ENCODE data around the gene WDR59.
A peak's percentile ranks its signal among the peaks of the same experiment; 100 is the strongest.

Gene WDR59

GRCh38 chr16:74836111-74836671 is 148.7 kb downstream of the WDR59 start:
- Histone ChIP-seq H3K23ac (ENCODE audit: low read length) (no peak overlapping the region), H3K4me2 (ENCODE audit: low read length) (no peak overlapping the region), H3K14ac (ENCODE audit: low read length) (no peak overlapping the region), H3K9ac (ENCODE audit: low read length) (no peak overlapping the region), H3K4ac (ENCODE audit: low read depth, low read length) (no peak overlapping the region), H3K27ac (ENCODE audit: low read depth, low read length) (no peak overlapping the region), H2BK5ac (ENCODE audit: low read depth, low read length, poor library complexity) (no peak overlapping the region), H3K4me3 (ENCODE audit: low read depth, low read length) (no peak overlapping the region), H2AK5ac (ENCODE audit: low read length) (no peak overlapping the region), H2BK12ac (ENCODE audit: low read length) (no peak overlapping the region), H3K36me3 (ENCODE audit: control insufficient read depth in 1 of 2, insufficient read depth in 2 of 2, low read length in 2 of 2) (peaks cover 0 to 2% of the 10 kb centered on the region in 2 experiments), H3K27me3 (ENCODE audit: insufficient read depth, low read length) (no peaks in the 10 kb centered on the region), H4K91ac (ENCODE audit: low read depth, low read length) (no peak overlapping the region), H3K4me1 (ENCODE audit: control insufficient read depth in 1 of 2, insufficient read depth in 2 of 2, low read length in 2 of 2) (no peaks in the 10 kb centered on the region), H3K79me1 (ENCODE audit: low read length) (no peaks in the 10 kb centered on the region), H3K79me2 (ENCODE audit: control insufficient read depth, insufficient read depth, low read length, poor library complexity) (no peaks in the 10 kb centered on the region), H4K8ac (ENCODE audit: low read depth, low read length) (no peak overlapping the region), H3K9me3 (ENCODE audit: insufficient read depth, low read depth, low read length) (no peaks in the 10 kb centered on the region), H2BK120ac (ENCODE audit: insufficient read depth, low read length, poor library complexity) (no peak overlapping the region), H3K18ac (ENCODE audit: low read length) (no peak overlapping the region), H4K12ac (ENCODE audit: low read depth, low read length) (no peak overlapping the region), H2AFZ (ENCODE audit: insufficient read depth, low read length, poor library complexity) (no peak overlapping the region)
- no CpG with 5 or more reads among the region's 8 CpGs for WGBS (ENCODE audit: extremely low coverage, insufficient coverage, insufficient read length)
- DNase-seq = no peak

GRCh38 chr16:74832228-74832627 is 152.7 kb downstream of the WDR59 start:
- Histone ChIP-seq H2BK12ac (ENCODE audit: low read length) (no peak overlapping the region), H3K79me1 (ENCODE audit: low read length) (no peaks in the 10 kb centered on the region), H2AK5ac (ENCODE audit: low read length) (no peak overlapping the region), H3K23ac (ENCODE audit: low read length) (no peak overlapping the region), H3K27ac (ENCODE audit: low read depth, low read length) (no peak overlapping the region), H4K91ac (ENCODE audit: low read depth, low read length) (no peak overlapping the region), H2BK120ac (ENCODE audit: insufficient read depth, low read length, poor library complexity) (no peak overlapping the region), H3K9me3 (ENCODE audit: insufficient read depth, low read depth, low read length) (no peaks in the 10 kb centered on the region), H3K36me3 (ENCODE audit: control insufficient read depth in 1 of 2, insufficient read depth in 2 of 2, low read length in 2 of 2) (no peaks in the 10 kb centered on the region), H3K4ac (ENCODE audit: low read depth, low read length) (no peak overlapping the region), H3K18ac (ENCODE audit: low read length) (no peak overlapping the region), H3K27me3 (ENCODE audit: insufficient read depth, low read length) (no peaks in the 10 kb centered on the region), H4K12ac (ENCODE audit: low read depth, low read length) (no peak overlapping the region), H3K4me3 (ENCODE audit: low read depth, low read length) (no peak overlapping the region), H3K9ac (ENCODE audit: low read length) (no peak overlapping the region), H4K8ac (ENCODE audit: low read depth, low read length) (no peak overlapping the region), H3K4me2 (ENCODE audit: low read length) (no peak overlapping the region), H3K14ac (ENCODE audit: low read length) (no peak overlapping the region), H2AFZ (ENCODE audit: insufficient read depth, low read length, poor library complexity) (no peak overlapping the region), H3K79me2 (ENCODE audit: control insufficient read depth, insufficient read depth, low read length, poor library complexity) (no peaks in the 10 kb centered on the region), H2BK5ac (ENCODE audit: low read depth, low read length, poor library complexity) (no peak overlapping the region), H3K4me1 (ENCODE audit: control insufficient read depth in 1 of 2, insufficient read depth in 2 of 2, low read length in 2 of 2) (no peaks in the 10 kb centered on the region)
- WGBS (ENCODE audit: extremely low coverage, insufficient coverage, insufficient read length) = no CpG with 5 or more reads among the region's 5 CpGs
- DNase-seq = peak in 1 of 2 donors; percentile 49

- Histone ChIP-seq H2BK120ac (ENCODE audit: insufficient read depth, low read length, poor library complexity) (no peak overlapping the region), H3K18ac (ENCODE audit: low read length) (no peak overlapping the region), H3K4me3 (ENCODE audit: low read depth, low read length) (no peak overlapping the region), H3K23ac (ENCODE audit: low read length) (no peak overlapping the region), H3K79me1 (ENCODE audit: low read length) (no peaks in the 10 kb centered on the region), H4K8ac (ENCODE audit: low read depth, low read length) (no peak overlapping the region), H2AK5ac (ENCODE audit: low read length) (no peak overlapping the region), H3K4me2 (ENCODE audit: low read length) (no peak overlapping the region), H3K9me3 (ENCODE audit: insufficient read depth, low read depth, low read length) (no peaks in the 10 kb centered on the region), H3K79me2 (ENCODE audit: control insufficient read depth, insufficient read depth, low read length, poor library complexity) (no peaks in the 10 kb centered on the region), H3K14ac (ENCODE audit: low read length) (no peak overlapping the region), H3K9ac (ENCODE audit: low read length) (no peak overlapping the region), H3K4me1 (ENCODE audit: control insufficient read depth in 1 of 2, insufficient read depth in 2 of 2, low read length in 2 of 2) (no peaks in the 10 kb centered on the region), H3K36me3 (ENCODE audit: control insufficient read depth in 1 of 2, insufficient read depth in 2 of 2, low read length in 2 of 2) (no peaks in the 10 kb centered on the region), H2BK5ac (ENCODE audit: low read depth, low read length, poor library complexity) (no peak overlapping the region), H2AFZ (ENCODE audit: insufficient read depth, low read length, poor library complexity) (no peak overlapping the region), H4K12ac (ENCODE audit: low read depth, low read length) (no peak overlapping the region), H3K27me3 (ENCODE audit: insufficient read depth, low read length) (no peaks in the 10 kb centered on the region), H4K91ac (ENCODE audit: low read depth, low read length) (no peak overlapping the region), H3K27ac (ENCODE audit: low read depth, low read length) (no peak overlapping the region), H2BK12ac (ENCODE audit: low read length) (no peak overlapping the region), H3K4ac (ENCODE audit: low read depth, low read length) (no peak overlapping the region)
- no CpG with 5 or more reads among the region's 5 CpGs for WGBS (ENCODE audit: extremely low coverage, insufficient coverage, insufficient read length)
- DNase-seq = no peak
Observed at GRCh38 chr16:74831467-74831866, 153.5 kb downstream of the WDR59 start.

GRCh38 chr16:74830648-74831047 is 154.3 kb downstream of the WDR59 start:
- no peak overlapping the region for H4K91ac ChIP-seq (ENCODE audit: low read depth, low read length)
- H3K4ac ChIP-seq (ENCODE audit: low read depth, low read length) = no peak overlapping the region
- WGBS (ENCODE audit: extremely low coverage, insufficient coverage, insufficient read length) = no CpG with 5 or more reads among the region's 3 CpGs
- H3K9ac ChIP-seq (ENCODE audit: low read length) = no peak overlapping the region
- no peak overlapping the region for H3K4me2 ChIP-seq (ENCODE audit: low read length)
- H4K8ac ChIP-seq (ENCODE audit: low read depth, low read length) = no peak overlapping the region
- DNase-seq = no peak
- no peak overlapping the region for H2AFZ ChIP-seq (ENCODE audit: insufficient read depth, low read length, poor library complexity)
- no peak overlapping the region for H2AK5ac ChIP-seq (ENCODE audit: low read length)
- no peaks in the 10 kb centered on the region for H3K79me2 ChIP-seq (ENCODE audit: control insufficient read depth, insufficient read depth, low read length, poor library complexity)
- no peak overlapping the region for H3K23ac ChIP-seq (ENCODE audit: low read length)
- no peak overlapping the region for H3K4me3 ChIP-seq (ENCODE audit: low read depth, low read length)
- no peak overlapping the region for H3K27ac ChIP-seq (ENCODE audit: low read depth, low read length)
- no peaks in the 10 kb centered on the region for H3K27me3 ChIP-seq (ENCODE audit: insufficient read depth, low read length)
- no peak overlapping the region for H3K18ac ChIP-seq (ENCODE audit: low read length)
- H2BK12ac ChIP-seq (ENCODE audit: low read length) = no peak overlapping the region
- H3K79me1 ChIP-seq (ENCODE audit: low read length) = no peaks in the 10 kb centered on the region
- H3K9me3 ChIP-seq (ENCODE audit: insufficient read depth, low read depth, low read length) = no peaks in the 10 kb centered on the region
- H2BK120ac ChIP-seq (ENCODE audit: insufficient read depth, low read length, poor library complexity) = no peak overlapping the region
- H3K4me1 ChIP-seq (ENCODE audit: control insufficient read depth in 1 of 2, insufficient read depth in 2 of 2, low read length in 2 of 2) = no peaks in the 10 kb centered on the region
- H3K36me3 ChIP-seq (ENCODE audit: control insufficient read depth in 1 of 2, insufficient read depth in 2 of 2, low read length in 2 of 2) = no peaks in the 10 kb centered on the region
- H2BK5ac ChIP-seq (ENCODE audit: low read depth, low read length, poor library complexity) = no peak overlapping the region
- no peak overlapping the region for H3K14ac ChIP-seq (ENCODE audit: low read length)
- H4K12ac ChIP-seq (ENCODE audit: low read depth, low read length) = no peak overlapping the region

All from trophoblast cell (in vitro differentiated cells and primary cell).